H1 (cell line): ENCODE measurements around the gene HOMER3. TPM values are rescaled to one million over a fixed set of nuclear protein-coding genes. Genes with fewer than 3 reads are reported as not detected.

Experiments
- CBX5 ChIP-seq: fragments of 300-800, 300-1000 bp; sonication (generic); IDR thresholded peaks from 2 replicates; pipeline ENCODE4 v1.7.1; 2016; ENCODE audit warnings: antibody characterized with exemption, low read length, low read depth
- CBX8 ChIP-seq: fragments of 300-800, 300-1000 bp; sonication (generic); IDR thresholded peaks from 2 replicates; pipeline ENCODE4 v1.7.1; 2016; ENCODE audit warnings: low read depth, low read length, borderline replicate concordance
- CEBPB ChIP-seq: IDR thresholded peaks from 2 replicates; pipeline ENCODE4 v1.6.1; 2012; ENCODE audit warnings: low read depth, low read length
- CHD7 ChIP-seq: fragments of 300-600 bp; sonication (generic); IDR thresholded peaks from 2 replicates; pipeline ENCODE4 v1.7.1; 2012; ENCODE audit warnings: low read length, moderate library complexity, mild to moderate bottlenecking, inconsistent platforms; ENCODE audit not compliant: insufficient replicate concordance
- JUN ChIP-seq: IDR thresholded peaks from 2 replicates; pipeline ENCODE4 v1.6.1; 2011; ENCODE audit warnings: low read depth, mild to moderate bottlenecking, improper control_type of control experiment, low read length
- MAFK ChIP-seq: IDR thresholded peaks from 2 replicates; pipeline ENCODE4 v1.6.1; 2012; ENCODE audit warnings: low read depth, mild to moderate bottlenecking, improper control_type of control experiment, low read length
- POU5F1 ChIP-seq: IDR thresholded peaks from 2 replicates; pipeline ENCODE4 v1.6.1; 2011; ENCODE audit warnings: low read depth, mild to moderate bottlenecking, low read length, moderate library complexity
- RAD21 ChIP-seq, 2 experiments: IDR thresholded peaks in 1 of 2; conservative IDR thresholded peaks in 1 of 2; 2 replicates each; pipeline ENCODE4 v1.6.1; 2011; ENCODE audit warnings: low read depth in 2 of 2, low read length in 2 of 2, improper control_type of control experiment in 1 of 2, inconsistent platforms in 1 of 2, mild to moderate bottlenecking in 1 of 2, moderate library complexity in 1 of 2
- SAP30 ChIP-seq: fragments of 300-600 bp; sonication (generic); IDR thresholded peaks from 2 replicates; pipeline ENCODE4 v1.7.1; 2012; ENCODE audit warnings: low read length, moderate library complexity, mild to moderate bottlenecking, inconsistent platforms; ENCODE audit not compliant: insufficient read depth, insufficient replicate concordance
- TCF12 ChIP-seq: IDR thresholded peaks from 2 replicates; pipeline ENCODE4 v1.6.1; 2011; ENCODE audit warnings: low read depth, mild to moderate bottlenecking, low read length
- TEAD4 ChIP-seq: IDR thresholded peaks from 2 replicates; pipeline ENCODE4 v1.6.1; 2012; ENCODE audit warnings: low read depth, low read length, inconsistent platforms, mixed read lengths
- polyA plus RNA-seq, 7 experiments: library from polyadenylated mRNA; depleted of rRNA in 3 of 7; stranded (reverse) in 5 of 7; unstranded in 2 of 7; fragments of >200 nt in 5 of 7; fragments of 200-250 nt in 2 of 7; gene quantifications; 1 replicate in 5 of 7; 2 replicates in 1 of 7; 4 replicates in 1 of 7; pipeline versions ENCODE4 v1.2.1 to v1.2.3, GENCODE V29; 2011 to 2013; ENCODE audit warnings: missing spikeins in 2 of 7, mixed read lengths in 2 of 7
- total RNA-seq: library from RNA; stranded (reverse); fragmentation: NEBNext Ultra II Directional; extraction: Animal tissue kit (Norgen Biotek cat#: 25700); gene quantifications from 2 replicates; pipeline ENCODE4 v1.2.1, GENCODE V29; 2021

The HOMER3 gene
- total and polyA plus RNA-seq, 2 of the 8 experiments (the other 6 are each of a cell fraction or from before 2014, with no cell fraction given): 28.3 to 41.6 TPM

GRCh38 chr19:18942692-18943091 is 1.7 kb upstream of the HOMER3 start (continued):
- no peak for TF ChIP-seq CHD7
- TF ChIP-seq CBX8: no peak
- TF ChIP-seq TEAD4: no peak
- no peak for TF ChIP-seq MAFK
- TF ChIP-seq JUN: no peak
- no peak for TF ChIP-seq CBX5
- TF ChIP-seq POU5F1: no peak
- no peak for TF ChIP-seq RAD21 (IDR thresholded peaks at IDR 0.05 in 1 of 2, conservative IDR thresholded peaks at IDR 0.05 in 1 of 2; ENCODE audit: low read depth in 2 of 2, low read length in 2 of 2)
- TF ChIP-seq TCF12: no peak
- TF ChIP-seq CEBPB: no peak
- no peak for TF ChIP-seq SAP30
